Left ventricle myocardium superior (tissue), 1 donor: ENCODE measurements around the gene RBM24. TPM values are rescaled to one million over a fixed set of nuclear protein-coding genes. Genes with fewer than 3 reads are reported as not detected.
"Not testable (repeated sequence)": the region's sequence is repeated elsewhere in the genome, so short reads cannot be mapped to it uniquely, and the experiment has no call there.

Experiments
- ATAC-seq: fragments of 200-7000 bp; cut with Tn5 transposase; one replicate; pipeline ENCODE4 v1.9.1; 2020; ENCODE audit warnings: mild to moderate bottlenecking, moderate library complexity
- DNase-seq: peaks from one replicate; pipeline ENCODE4 v3.0.0-alpha.2; 2020
- intact Hi-C: fragments of 100-400 bp; cut with micrococcal nuclease; formaldehyde crosslinking; loops from one replicate; pipeline ENCODE4 v1.11.0; 2022
- total RNA-seq: library from RNA; stranded (reverse); fragmentation: NEBNext Ultra II Directional; extraction: Animal tissue kit (Norgen Biotek cat#: 25700); gene quantifications from one replicate; pipeline ENCODE4 v1.2.1, GENCODE V29; 2021
- donor health status: DM: no; HTN: yes; CAD: no; lungs with severe emphysema.

Gene RBM24
- total RNA-seq, 1 donor from 2014 or later: 223 TPM

DNA sequence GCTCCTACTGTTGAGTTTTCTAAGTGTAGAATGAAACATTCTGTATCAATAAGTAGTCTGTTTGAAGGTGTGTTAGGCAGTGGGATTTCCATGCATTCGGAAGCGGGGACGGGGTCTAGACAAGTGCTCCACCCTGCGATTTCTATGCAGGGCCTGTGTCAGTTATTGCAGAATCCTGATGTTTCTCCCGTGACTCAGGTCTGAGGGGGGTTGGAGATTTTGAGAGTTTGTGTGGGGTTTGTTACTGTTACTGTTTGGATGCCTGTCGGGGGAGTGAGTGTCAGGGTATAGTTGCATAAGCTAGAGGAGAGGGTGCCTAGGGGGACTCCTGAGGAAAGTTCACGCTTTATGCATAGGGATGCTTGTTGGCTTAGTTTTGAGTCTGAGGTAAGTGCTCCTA, 39.1 kb downstream of the RBM24 start:
- intact Hi-C loops, ATAC-seq: not testable (repeated sequence)

GRCh38 chr6:17331238-17331637, 50.1 kb downstream of the RBM24 start:
- intact Hi-C loops: no loop called here
- DNase-seq: no peak
- no peak for ATAC-seq

More for the DNA sequence above, 39.1 kb downstream of the RBM24 start:
- DNase-seq: not testable (repeated sequence)

DNA sequence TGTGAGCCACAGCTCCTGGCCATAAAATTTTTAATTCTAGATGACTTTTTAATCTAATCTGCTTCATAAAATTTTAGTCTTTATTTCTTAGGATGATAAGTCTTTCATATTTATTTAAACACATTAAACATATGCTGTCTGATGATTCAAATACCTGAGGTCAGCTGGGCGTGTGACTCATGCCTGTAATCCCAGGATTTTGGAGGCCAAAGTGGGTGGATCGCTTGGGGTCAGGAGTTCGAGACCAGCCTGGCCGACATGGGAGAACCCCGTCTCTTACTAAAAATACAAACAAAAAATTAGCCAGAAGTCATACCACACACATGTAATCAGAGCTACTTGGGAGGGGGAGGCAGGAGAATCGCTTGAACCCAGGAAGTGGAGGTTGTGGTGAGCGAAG, 53.1 kb downstream of the RBM24 start:
- DNase-seq (no peak), ATAC-seq (no peak)
- intact Hi-C loops: no loop called here

GRCh38 chr6:17336425-17336824, 55.3 kb downstream of the RBM24 start:
- intact Hi-C loops: no loop called here
- ATAC-seq (no peak), DNase-seq (no peak)

- ATAC-seq: no peak
- intact Hi-C loops: no loop called here
- no peak for DNase-seq
These were observed 58.1 kb downstream of the RBM24 start for GRCh38 chr6:17339308-17339670.

GRCh38 chr6:17341117-17341805, 60.1 kb downstream of the RBM24 start:
- intact Hi-C loops: no loop called here
- DNase-seq (no peak), ATAC-seq (no peak)

DNA sequence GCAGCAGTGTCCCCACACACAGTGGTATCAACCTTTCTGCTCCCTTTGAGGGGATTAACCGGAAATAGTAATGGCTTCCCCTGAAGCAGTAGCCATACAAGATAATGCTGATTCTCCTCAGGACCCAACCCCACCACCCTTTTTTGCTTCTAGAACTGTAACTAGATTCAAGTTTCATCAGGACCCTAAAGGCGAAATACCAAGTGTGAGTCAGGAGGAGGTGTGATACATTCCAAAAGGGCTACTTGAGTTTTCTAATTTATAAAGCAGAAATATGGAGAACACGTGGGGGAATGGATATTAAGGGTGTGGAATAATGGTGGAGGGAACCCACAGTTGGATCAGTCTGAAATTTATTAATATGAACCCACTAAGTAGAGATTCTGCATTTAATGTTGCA, 60.7 kb downstream of the RBM24 start:
- intact Hi-C loops: no loop called here
- DNase-seq (no peak), ATAC-seq (no peak)

DNA sequence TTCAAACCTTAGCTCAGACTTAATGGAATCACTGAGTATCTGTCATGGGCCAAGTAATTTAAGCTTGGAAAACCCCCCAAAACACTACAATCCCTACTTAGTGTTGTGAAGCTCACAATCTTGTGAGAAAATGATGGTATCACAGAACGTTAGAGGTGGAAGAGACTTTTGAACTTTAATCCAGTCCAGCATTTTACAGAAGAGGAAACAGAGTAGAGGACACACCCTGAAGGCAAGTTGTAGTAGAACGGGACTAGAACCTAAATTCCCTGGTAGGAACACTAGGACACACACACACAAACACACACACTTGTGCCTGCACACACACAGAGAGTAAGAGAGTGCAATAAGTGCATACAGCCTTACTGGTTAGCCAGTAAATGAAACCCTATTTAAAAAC, 62.1 kb downstream of the RBM24 start:
- DNase-seq (no peak), ATAC-seq (no peak)
- intact Hi-C loops: no loop called here

Other genes starting within 250 kb of the RBM24 start
- gene STMND1, start 179.3 kb upstream of the RBM24 start, total RNA-seq: not detected
- gene CAP2, start 112.2 kb downstream of the RBM24 start, total RNA-seq: 129 TPM